ENCODE results near the gene SLC25A13.

SLC25A13 gene

GRCh38 chr7:96074871-96075270 lies 247.0 kb downstream of the SLC25A13 start:
- ChIA-PET POLR2A (no interaction called here), CTCF (interaction anchor here (0.7 to 3.8 kb wide), 11 partner anchors 8 to 955 kb away, joined by 3 to 41 read pairs (median 4); partner anchors contain the start of gene DLX5)
- TF ChIP-seq CTCF (IDR thresholded peaks at IDR 0.05; ENCODE audit: insufficient read depth, low read length, missing control alignments) = no peak
- no peak overlapping the region for H3K4me3 ChIP-seq (ENCODE audit: low read depth, low read length)
- no peak for DNase-seq (ENCODE audit: low read depth, low spot score)
